Measurements from ENCODE around the gene HOXB2. TPM values are rescaled to one million over a fixed set of nuclear protein-coding genes. Genes with fewer than 3 reads are reported as not detected.

Gene HOXB2
- total and polyA plus RNA-seq, 9 of the 15 experiments (the other 6 are each of a cell fraction or from before 2014, with no cell fraction given): 2.1 to 97.7 (median 21.2) TPM

DNA sequence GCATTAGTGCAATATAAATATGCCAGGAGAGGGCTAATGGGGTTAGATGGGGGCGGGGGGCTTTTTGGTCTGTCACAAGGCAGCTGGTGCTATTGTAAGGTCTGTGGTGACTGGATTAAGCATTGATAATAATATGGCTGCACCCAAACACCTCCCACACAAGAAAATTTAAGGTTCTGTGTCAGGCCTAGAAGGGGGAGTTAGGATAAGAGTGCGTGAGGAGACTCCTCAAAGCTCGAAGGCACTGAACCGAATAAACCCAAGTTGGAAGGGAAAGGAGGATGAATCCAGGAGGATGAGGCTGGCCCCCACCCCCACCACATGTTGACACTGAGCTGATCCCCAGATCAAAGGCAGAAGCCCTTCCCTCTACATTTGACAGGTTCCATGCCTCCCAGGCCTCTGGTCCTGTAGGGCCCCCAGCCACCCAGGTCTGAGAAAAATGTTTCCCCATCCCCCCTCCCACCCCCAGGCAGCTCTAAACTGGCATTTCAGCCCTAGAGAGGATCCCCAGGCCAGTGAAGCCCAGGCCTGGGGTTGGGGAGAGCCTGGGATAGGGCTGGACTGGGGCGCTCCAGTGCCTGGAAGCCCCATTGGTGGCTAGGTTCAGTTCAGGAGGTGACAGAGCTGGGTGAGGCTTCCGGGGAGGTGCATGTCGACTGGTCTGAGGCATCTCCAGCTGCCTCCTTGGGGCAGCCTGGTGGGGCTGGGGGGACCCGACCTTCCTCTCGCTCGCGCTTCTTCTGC lies 15.8 kb downstream of the HOXB2 start:
- DNase-seq (ENCODE audit: extremely low read depth in 1 of 4, low spot score in 3 of 4) (no peak), FAIRE-seq (no peak), ATAC-seq (no peak)
- Histone ChIP-seq H3K79me2 (ENCODE audit: control insufficient read depth, insufficient read depth, low read length) (no peaks in the 10 kb centered on the region), H3K4me1 (replicated peaks in 1 of 2; ENCODE audit: control insufficient read depth in 2 of 2, insufficient read depth in 2 of 2, low read length in 2 of 2) (peaks cover 21 to 37% of the 10 kb centered on the region in 2 experiments; a peak in 4 of 5 replicates), H2AFZ (ENCODE audit: low read depth, low read length) (no peak overlapping the region), H3K36me3 (ENCODE audit: control insufficient read depth, insufficient read depth, low read length) (no peaks in the 10 kb centered on the region), H3K4me2 (ENCODE audit: insufficient read depth, low read length) (no peak overlapping the region), H3K4me3 (no peak overlapping the region), H3K27me3 (ENCODE audit: control insufficient read depth in 2 of 2, insufficient read depth in 2 of 2, low read length in 2 of 2) (no peaks in the 10 kb centered on the region), H3K9me3 (replicated peaks; ENCODE audit: control insufficient read depth, insufficient read depth, low read depth, low read length) (no peaks in the 10 kb centered on the region), H4K20me1 (replicated peaks; ENCODE audit: control insufficient read depth, insufficient read depth, low read length) (no peaks in the 10 kb centered on the region), H3K9me1 (ENCODE audit: control insufficient read depth, insufficient read depth, low read length) (no peaks in the 10 kb centered on the region), H3K9ac (ENCODE audit: insufficient read depth in 1 of 2, low read depth in 2 of 2, low read length in 2 of 2) (peak overlapping the region in 1 of 2 experiments; percentile 56; a peak in 2 of 4 replicates), H3K27ac (ENCODE audit: extremely low read depth, low read depth, low read length) (no peak overlapping the region)
- intact Hi-C loops (cut with micrococcal nuclease): no loop called here
- POLR2A ChIA-PET: interaction anchor here (0.5 to 1.7 kb wide), 6 partner anchors 10 to 313 kb away, joined by 3 to 7 read pairs (median 4); no protein-coding TSS in a partner anchor
- CTCF ChIA-PET (ENCODE audit: low intra/inter-chr PET ratio): no interaction called here
- in situ Hi-C loops (cut with MboI): no loop called here
- TF ChIP-seq MED1 (CRISPR knock-in tag; IDR thresholded peaks at IDR 0.05; ENCODE audit: borderline replicate concordance): no peak
- no peak for TF ChIP-seq HSF4 (CRISPR knock-in tag; IDR thresholded peaks at IDR 0.05; ENCODE audit: borderline replicate concordance)
- TF ChIP-seq ZFX (CRISPR knock-in tag; IDR thresholded peaks at IDR 0.05): 0 out of 2 replicates have a peak, but pooled peaks have one; percentile 2
- no peak for TF ChIP-seq TBL1XR1 (IDR thresholded peaks at IDR 0.05; ENCODE audit: low read length in 2 of 2)
- TF ChIP-seq, protein P1, sequence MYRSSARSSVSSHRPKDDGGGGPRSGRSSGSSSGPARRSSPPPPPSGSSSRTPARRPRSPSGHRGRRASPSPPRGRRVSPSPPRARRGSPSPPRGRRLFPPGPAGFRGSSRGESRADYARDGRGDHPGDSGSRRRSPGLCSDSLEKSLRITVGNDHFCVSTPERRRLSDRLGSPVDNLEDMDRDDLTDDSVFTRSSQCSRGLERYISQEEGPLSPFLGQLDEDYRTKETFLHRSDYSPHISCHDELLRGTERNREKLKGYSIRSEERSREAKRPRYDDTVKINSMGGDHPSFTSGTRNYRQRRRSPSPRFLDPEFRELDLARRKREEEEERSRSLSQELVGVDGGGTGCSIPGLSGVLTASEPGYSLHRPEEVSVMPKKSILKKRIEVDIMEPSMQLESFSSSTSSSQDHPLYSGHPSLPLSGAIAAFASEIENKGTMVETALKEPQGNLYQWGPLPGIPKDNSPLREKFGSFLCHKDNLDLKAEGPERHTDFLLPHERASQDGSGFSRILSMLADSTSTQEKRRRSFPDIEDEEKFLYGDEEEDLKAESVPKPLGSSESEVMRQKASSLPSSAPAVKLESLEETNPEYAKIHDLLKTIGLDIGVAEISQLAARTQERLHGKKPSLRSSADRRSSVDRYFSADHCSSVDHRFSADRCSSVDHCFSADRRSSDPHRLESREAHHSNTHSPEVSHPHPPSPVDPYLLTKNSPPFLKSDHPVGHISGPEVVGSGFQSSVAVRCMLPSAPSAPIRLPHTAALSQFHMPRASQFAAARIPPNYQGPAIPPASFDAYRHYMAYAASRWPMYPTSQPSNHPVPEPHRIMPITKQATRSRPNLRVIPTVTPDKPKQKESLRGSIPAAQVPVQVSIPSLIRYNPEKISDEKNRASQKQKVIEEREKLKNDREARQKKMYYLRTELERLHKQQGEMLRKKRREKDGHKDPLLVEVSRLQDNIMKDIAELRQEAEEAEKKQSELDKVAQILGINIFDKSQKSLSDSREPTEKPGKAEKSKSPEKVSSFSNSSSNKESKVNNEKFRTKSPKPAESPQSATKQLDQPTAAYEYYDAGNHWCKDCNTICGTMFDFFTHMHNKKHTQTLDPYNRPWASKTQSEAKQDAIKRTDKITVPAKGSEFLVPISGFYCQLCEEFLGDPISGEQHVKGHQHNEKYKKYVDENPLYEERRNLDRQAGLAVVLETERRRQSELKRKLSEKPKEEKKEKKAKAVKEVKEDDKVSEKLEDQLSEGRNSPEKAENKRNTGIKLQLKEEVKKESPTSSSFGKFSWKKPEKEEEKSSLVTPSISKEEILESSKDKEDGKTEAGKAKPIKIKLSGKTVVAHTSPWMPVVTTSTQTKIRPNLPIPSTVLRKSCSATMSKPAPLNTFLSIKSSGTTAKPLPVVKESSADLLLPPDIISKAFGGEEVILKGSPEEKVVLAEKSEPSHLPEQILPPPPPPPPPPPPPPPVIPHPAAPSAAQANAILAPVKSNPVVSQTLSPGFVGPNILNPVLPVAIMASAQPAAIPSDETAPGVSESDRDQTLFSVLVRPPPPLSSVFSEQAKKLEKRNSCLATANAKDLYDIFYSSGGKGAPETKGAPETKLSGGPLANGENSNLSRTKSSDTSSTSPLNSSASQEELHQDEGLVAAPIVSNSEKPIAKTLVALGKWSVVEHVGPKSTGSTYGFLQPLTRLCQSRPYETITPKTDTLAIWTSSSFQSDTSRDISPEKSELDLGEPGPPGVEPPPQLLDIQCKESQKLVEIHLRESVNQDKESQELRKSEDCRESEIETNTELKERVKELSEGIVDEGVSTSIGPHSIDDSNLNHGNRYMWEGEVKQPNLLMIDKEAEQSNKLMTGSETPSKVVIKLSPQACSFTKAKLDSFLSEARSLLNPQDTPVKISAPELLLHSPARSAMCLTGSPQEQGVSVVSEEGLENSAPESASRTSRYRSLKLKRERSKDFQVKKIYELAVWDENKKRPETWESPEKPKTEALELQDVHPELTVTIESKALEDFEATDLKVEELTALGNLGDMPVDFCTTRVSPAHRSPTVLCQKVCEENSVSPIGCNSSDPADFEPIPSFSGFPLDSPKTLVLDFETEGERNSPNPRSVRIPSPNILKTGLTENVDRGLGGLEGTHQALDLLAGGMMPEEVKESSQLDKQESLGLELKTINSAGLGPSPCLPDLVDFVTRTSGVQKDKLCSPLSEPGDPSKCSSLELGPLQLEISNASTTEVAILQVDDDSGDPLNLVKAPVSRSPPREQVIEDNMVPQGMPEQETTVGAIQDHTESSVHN (IDR thresholded peaks at IDR 0.05; ENCODE audit: borderline replicate concordance in 1 of 2, low read depth in 1 of 2): no peak
- no peak for TF ChIP-seq NFIX (CRISPR knock-in tag; IDR thresholded peaks at IDR 0.05; ENCODE audit: low read depth)
- TF ChIP-seq ARID2 (IDR thresholded peaks at IDR 0.05): no peak
- BruUV-seq (replicated peaks): no TSS peak
- 74% methylated on average over 10 of the region's 11 CpGs for WGBS (ENCODE audit: insufficient coverage, low coverage, missing lambda C conversion rate)
